Measurements from ENCODE around the gene VPS52.
"Not testable (repeated sequence)": the region's sequence is repeated elsewhere in the genome, so short reads cannot be mapped to it uniquely, and the experiment has no call there.

The VPS52 gene

DNA sequence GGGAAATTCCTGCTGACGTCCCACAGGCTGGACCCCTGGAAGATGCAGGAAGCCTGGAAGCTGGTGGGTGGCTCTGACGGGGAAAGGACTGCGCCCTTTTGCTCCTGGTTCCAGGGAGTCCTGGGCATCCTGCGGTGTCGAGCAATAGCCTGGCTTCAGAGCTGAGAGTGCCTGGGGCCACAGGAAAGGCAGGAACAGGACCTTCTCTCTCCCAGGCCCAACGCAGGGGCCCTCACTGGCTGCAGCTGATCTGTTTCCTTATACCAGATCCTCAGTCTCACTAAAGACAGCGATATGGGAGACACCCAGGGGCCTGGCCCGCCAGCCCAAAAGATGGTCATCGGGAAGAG is 6.7 kb upstream of the VPS52 start:
- no peak for DNase-seq (ENCODE audit: low read depth, low spot score)
- Histone ChIP-seq H3K9me3 (ENCODE audit: insufficient read depth, low read length) (peaks cover 7% of the 10 kb centered on the region; the same call in 1 of the 2 replicates), H3K36me3 (ENCODE audit: insufficient read depth, insufficient read length, low read length) (peaks cover 86% of the 10 kb centered on the region), H3K9ac (ENCODE audit: insufficient read length, low read depth) (peak overlapping the region; percentile 81), H3K27me3 (ENCODE audit: insufficient read depth, insufficient read length) (no peaks in the 10 kb centered on the region), H3K4me3 (ENCODE audit: insufficient read length, low read depth) (no peak overlapping the region), H3K4me1 (ENCODE audit: insufficient read depth, insufficient read length) (peaks cover 7% of the 10 kb centered on the region)
- no peak for TF ChIP-seq ZNF274 (IDR thresholded peaks at IDR 0.05; ENCODE audit: low read depth, low read length)
- TF ChIP-seq SUZ12 (IDR thresholded peaks at IDR 0.05; ENCODE audit: extremely low read depth, insufficient read depth, insufficient read length): no peak
- TF ChIP-seq YY1 (IDR thresholded peaks at IDR 0.05; ENCODE audit: insufficient read depth, insufficient read length): no peak

DNA sequence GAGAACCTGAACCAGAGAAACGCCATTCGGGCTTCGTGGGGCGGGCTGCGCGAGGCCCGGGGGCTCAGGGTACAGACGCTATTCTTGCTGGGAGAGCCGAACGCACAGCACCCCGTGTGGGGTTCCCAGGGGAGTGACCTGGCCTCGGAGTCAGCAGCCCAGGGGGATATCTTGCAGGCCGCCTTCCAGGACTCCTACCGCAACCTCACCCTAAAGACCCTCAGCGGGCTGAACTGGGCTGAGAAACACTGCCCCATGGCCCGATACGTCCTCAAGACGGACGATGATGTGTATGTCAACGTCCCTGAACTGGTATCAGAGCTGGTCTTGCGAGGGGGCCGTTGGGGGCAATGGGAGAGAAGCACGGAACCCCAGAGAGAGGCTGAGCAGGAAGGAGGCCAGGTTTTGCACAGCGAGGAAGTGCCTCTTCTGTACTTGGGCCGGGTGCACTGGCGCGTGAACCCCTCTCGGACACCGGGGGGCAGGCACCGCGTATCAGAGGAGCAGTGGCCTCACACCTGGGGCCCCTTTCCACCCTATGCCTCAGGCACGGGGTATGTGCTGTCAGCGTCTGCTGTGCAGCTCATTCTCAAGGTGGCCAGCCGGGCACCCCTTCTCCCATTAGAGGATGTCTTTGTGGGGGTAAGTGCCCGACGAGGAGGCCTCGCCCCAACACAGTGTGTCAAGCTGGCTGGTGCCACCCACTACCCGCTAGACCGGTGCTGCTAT is 6.2 kb upstream of the VPS52 start:
- DNase-seq (ENCODE audit: low read depth, low spot score): no peak
- peak overlapping the region; percentile 81 for H3K9ac ChIP-seq (ENCODE audit: insufficient read length, low read depth)
- H3K4me1 ChIP-seq (ENCODE audit: insufficient read depth, insufficient read length): peaks cover 7% of the 10 kb centered on the region
- no peaks in the 10 kb centered on the region for H3K27me3 ChIP-seq (ENCODE audit: insufficient read depth, insufficient read length)
- TF ChIP-seq YY1 (IDR thresholded peaks at IDR 0.05; ENCODE audit: insufficient read depth, insufficient read length): no peak
- no peak for TF ChIP-seq SUZ12 (IDR thresholded peaks at IDR 0.05; ENCODE audit: extremely low read depth, insufficient read depth, insufficient read length)
- no peak for TF ChIP-seq ZNF274 (IDR thresholded peaks at IDR 0.05; ENCODE audit: low read depth, low read length)
- H3K9me3 ChIP-seq (ENCODE audit: insufficient read depth, low read length): peaks cover 7% of the 10 kb centered on the region; the same call in 1 of the 2 replicates
- H3K36me3 ChIP-seq (ENCODE audit: insufficient read depth, insufficient read length, low read length): peaks cover 87% of the 10 kb centered on the region
- H3K4me3 ChIP-seq (ENCODE audit: insufficient read length, low read depth): peak overlapping the region; percentile 35

DNA sequence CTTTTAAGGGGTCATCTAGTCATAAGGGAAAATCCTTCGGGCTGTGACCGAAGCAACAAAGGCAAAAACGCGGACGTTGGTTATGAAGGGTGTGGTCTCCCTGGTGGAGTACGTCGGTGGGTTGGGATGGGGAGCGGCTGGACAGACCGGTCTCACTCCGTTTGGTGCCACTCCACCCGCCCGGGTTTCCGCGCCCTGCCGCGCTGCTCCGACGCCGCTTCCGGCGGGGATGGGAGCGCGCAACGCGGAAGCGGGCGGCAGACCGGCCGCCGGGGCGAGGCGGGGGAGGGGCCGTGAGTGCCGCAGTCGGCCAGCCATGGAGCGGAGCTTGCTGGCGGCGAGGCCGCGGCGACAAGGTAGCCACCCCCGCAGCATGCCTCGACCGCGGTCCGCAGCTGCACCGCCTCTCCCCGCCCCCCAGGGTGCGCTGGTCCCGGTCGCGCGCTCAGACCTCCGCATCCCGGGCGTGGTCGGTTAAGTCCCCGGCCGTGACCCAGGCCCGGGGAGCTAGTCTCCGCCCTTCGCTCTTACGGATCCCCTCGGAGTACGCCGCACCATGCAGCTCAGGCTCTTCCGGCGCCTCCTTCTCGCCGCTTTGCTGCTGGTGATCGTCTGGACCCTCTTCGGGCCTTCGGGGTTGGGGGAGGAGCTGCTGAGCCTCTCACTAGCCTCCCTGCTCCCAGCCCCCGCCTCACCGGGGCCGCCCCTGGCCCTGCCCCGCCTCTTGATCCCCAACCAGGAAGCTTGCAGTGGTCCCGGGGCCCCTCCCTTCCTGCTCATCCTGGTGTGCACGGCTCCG is 5.4 kb upstream of the VPS52 start, which contains the start of gene B3GALT4:
TSS of gene B3GALT4 (plus strand) at position 260 of the 799 bp plus-strand sequence. CDS start at position 557, 297 bp downstream.
- Histone ChIP-seq H3K9ac (ENCODE audit: insufficient read length, low read depth) (peak within 1 kb of the TSS; percentile 81), H3K4me1 (ENCODE audit: insufficient read depth, insufficient read length) (peaks cover 7% of the 10 kb centered on the region), H3K9me3 (ENCODE audit: insufficient read depth, low read length) (peaks cover 7% of the 10 kb centered on the region; the same call in 1 of the 2 replicates), H3K27me3 (ENCODE audit: insufficient read depth, insufficient read length) (no peaks in the 10 kb centered on the region), H3K4me3 (ENCODE audit: insufficient read length, low read depth) (peak within 1 kb of the TSS; percentile 35), H3K36me3 (ENCODE audit: insufficient read depth, insufficient read length, low read length) (peaks cover 87% of the 10 kb centered on the region)
- DNase-seq (ENCODE audit: low read depth, low spot score): no peak
- TF ChIP-seq SUZ12 (IDR thresholded peaks at IDR 0.05; ENCODE audit: extremely low read depth, insufficient read depth, insufficient read length): no peak
- no peak for TF ChIP-seq YY1 (IDR thresholded peaks at IDR 0.05; ENCODE audit: insufficient read depth, insufficient read length)
- no peak for TF ChIP-seq ZNF274 (IDR thresholded peaks at IDR 0.05; ENCODE audit: low read depth, low read length)

DNA sequence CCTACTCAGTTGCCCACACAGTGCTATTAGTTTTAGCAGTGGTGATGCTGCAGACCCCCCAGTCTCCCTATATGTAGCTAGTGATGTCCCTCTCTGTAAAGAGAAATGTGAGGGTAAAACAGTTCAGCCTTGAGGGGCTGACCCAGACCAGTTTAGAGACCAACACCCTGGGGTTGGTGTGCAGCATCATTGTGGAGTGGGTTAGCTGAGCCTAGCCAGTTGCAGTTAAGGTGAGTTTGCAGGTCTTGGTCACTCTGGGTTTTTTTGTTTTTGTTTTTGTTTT is 4.8 kb upstream of the VPS52 start:
- H3K9me3 ChIP-seq (ENCODE audit: insufficient read depth, low read length): peaks cover 7% of the 10 kb centered on the region; the same call in 1 of the 2 replicates
- TF ChIP-seq ZNF274 (IDR thresholded peaks at IDR 0.05; ENCODE audit: low read depth, low read length): no peak
- TF ChIP-seq SUZ12 (IDR thresholded peaks at IDR 0.05; ENCODE audit: extremely low read depth, insufficient read depth, insufficient read length): no peak
- no peaks in the 10 kb centered on the region for H3K27me3 ChIP-seq (ENCODE audit: insufficient read depth, insufficient read length)
- DNase-seq (ENCODE audit: low read depth, low spot score): no peak
- peak overlapping the region; percentile 35 for H3K4me3 ChIP-seq (ENCODE audit: insufficient read length, low read depth)
- H3K4me1 ChIP-seq (ENCODE audit: insufficient read depth, insufficient read length): peaks cover 7% of the 10 kb centered on the region
- peaks cover 83% of the 10 kb centered on the region for H3K36me3 ChIP-seq (ENCODE audit: insufficient read depth, insufficient read length, low read length)
- peak overlapping the region; percentile 81 for H3K9ac ChIP-seq (ENCODE audit: insufficient read length, low read depth)

DNA sequence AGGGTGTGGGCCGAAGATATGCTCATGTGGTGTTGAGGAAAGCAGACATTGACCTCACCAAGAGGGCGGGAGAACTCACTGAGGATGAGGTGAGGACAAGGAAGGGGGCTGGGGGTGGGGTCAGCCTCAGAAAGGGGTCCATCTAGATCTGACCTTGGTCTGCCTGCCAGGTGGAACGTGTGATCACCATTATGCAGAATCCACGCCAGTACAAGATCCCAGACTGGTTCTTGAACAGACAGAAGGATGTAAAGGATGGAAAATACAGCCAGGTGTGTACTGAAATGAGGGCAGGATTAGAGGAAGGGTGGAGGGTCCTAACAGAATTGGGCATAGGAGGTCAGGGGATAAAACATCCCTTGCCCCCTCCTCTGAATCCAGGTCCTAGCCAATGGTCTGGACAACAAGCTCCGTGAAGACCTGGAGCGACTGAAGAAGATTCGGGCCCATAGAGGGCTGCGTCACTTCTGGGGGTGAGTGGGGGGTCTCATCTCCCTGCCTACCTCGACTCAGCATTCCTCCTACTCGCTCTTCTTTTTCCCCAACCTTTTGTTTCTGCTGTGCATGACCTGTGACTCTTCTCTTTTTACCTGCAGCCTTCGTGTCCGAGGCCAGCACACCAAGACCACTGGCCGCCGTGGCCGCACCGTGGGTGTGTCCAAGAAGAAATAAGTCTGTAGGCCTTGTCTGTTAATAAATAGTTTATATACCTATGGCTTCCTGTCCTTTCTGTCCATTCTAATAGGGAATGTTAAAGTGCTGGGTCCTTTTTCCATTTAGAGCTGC is 4.3 kb upstream of the VPS52 start:
- H3K4me1 ChIP-seq (ENCODE audit: insufficient read depth, insufficient read length); DNase-seq (ENCODE audit: low read depth, low spot score); H3K9me3 ChIP-seq (ENCODE audit: insufficient read depth, low read length); H3K27me3 ChIP-seq (ENCODE audit: insufficient read depth, insufficient read length): not testable (repeated sequence)
- Histone ChIP-seq H3K4me3 (ENCODE audit: insufficient read length, low read depth) (peak overlapping the region; percentile 35), H3K36me3 (ENCODE audit: insufficient read depth, insufficient read length, low read length) (peaks cover 78% of the 10 kb centered on the region), H3K9ac (ENCODE audit: insufficient read length, low read depth) (peak overlapping the region; percentile 81)

DNA sequence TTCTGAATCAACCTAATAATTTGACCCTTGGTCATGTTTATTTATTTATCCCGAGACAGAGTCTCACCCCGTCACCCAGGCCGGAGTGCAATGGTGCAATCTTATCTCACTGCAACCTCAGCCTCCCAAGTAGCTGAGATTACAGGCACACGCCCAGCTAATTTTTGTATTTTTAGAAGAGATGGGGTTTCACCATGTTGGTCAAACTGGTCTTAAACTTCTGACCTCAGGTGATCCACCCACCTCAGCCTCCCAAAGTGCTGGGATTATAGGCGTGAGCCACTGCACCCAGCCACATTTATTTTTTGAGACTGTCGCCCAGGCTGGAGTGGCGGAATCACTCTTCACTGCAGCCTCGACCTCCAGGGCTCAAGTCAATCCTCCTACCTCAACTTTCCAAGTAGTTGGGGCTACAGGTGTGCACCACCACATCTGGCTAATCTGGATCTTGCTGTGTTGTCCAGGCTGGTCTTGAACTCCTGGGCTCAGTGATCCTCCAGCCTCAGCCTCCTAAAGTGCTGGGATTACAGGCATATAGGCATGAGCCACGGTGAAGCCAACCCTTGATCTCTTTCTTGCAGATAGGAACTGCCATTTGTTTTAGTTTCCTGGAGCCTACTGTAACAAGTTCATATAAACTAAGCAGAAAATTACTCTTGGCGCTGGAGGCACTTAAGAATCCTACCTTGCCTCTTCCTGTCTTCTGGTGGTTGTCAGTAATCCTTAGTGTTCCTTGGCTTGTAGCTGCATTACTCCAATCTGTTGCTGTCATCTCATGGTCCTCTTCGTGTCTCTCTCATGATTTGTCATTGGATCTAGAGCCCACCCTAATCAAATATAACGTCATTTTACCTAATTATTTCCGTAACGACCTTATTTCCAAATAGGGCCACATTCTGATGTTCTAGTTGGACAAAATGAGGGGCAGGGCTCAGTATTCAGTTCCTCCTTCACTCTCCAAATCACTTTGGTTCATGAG is 2.5 kb upstream of the VPS52 start:
- Histone ChIP-seq H3K9ac (ENCODE audit: insufficient read length, low read depth) (peak overlapping the region; percentile 97), H3K27me3 (ENCODE audit: insufficient read depth, insufficient read length) (no peaks in the 10 kb centered on the region), H3K9me3 (ENCODE audit: insufficient read depth, low read length) (no peaks in the 10 kb centered on the region), H3K4me3 (ENCODE audit: insufficient read length, low read depth) (peak overlapping the region; percentile 86), H3K36me3 (ENCODE audit: insufficient read depth, insufficient read length, low read length) (peaks cover 69% of the 10 kb centered on the region), H3K4me1 (ENCODE audit: insufficient read depth, insufficient read length) (peaks cover 7% of the 10 kb centered on the region)
- no peak for TF ChIP-seq YY1 (IDR thresholded peaks at IDR 0.05; ENCODE audit: insufficient read depth, insufficient read length)
- no peak for TF ChIP-seq ZNF274 (IDR thresholded peaks at IDR 0.05; ENCODE audit: low read depth, low read length)
- no peak for TF ChIP-seq SUZ12 (IDR thresholded peaks at IDR 0.05; ENCODE audit: extremely low read depth, insufficient read depth, insufficient read length)
- DNase-seq (ENCODE audit: low read depth, low spot score): no peak

All from NT2/D1 (cell line).